GM12874 (cell line): ENCODE data around the gene SCNN1B.

ENCODE experiments used
- TF ChIP-seq, protein P1 (sequence below): IDR thresholded peaks from 2 replicates; pipeline ENCODE4 v1.5.1; 2011; ENCODE audit warnings: low read depth, mild to moderate bottlenecking, control low read depth, low read length, moderate library complexity; ENCODE audit not compliant: insufficient read depth

Gene SCNN1B

DNA sequence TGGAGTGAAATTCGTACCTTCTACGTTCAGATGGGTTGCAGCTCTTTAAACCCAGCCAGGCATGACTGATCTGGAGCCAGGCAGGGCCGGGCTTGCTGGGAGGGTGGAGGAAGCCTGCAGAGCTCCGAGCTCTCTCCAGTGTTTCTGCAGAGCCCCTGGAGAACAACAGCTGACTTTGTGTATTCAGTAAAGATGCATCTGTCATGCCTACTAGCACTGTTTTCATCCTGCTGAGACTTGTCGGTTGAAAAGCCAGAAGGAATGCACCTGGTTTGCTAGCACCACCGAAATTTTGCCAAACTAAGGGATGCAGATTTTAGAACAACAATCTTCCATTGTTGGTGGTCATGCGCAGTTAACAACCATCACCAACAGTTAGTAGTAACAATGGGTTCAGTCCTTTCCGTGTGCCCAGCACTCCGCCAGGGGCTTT, 22.4 kb upstream of the SCNN1B start:
- TF ChIP-seq, protein P1, sequence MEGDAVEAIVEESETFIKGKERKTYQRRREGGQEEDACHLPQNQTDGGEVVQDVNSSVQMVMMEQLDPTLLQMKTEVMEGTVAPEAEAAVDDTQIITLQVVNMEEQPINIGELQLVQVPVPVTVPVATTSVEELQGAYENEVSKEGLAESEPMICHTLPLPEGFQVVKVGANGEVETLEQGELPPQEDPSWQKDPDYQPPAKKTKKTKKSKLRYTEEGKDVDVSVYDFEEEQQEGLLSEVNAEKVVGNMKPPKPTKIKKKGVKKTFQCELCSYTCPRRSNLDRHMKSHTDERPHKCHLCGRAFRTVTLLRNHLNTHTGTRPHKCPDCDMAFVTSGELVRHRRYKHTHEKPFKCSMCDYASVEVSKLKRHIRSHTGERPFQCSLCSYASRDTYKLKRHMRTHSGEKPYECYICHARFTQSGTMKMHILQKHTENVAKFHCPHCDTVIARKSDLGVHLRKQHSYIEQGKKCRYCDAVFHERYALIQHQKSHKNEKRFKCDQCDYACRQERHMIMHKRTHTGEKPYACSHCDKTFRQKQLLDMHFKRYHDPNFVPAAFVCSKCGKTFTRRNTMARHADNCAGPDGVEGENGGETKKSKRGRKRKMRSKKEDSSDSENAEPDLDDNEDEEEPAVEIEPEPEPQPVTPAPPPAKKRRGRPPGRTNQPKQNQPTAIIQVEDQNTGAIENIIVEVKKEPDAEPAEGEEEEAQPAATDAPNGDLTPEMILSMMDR: no peak

DNA sequence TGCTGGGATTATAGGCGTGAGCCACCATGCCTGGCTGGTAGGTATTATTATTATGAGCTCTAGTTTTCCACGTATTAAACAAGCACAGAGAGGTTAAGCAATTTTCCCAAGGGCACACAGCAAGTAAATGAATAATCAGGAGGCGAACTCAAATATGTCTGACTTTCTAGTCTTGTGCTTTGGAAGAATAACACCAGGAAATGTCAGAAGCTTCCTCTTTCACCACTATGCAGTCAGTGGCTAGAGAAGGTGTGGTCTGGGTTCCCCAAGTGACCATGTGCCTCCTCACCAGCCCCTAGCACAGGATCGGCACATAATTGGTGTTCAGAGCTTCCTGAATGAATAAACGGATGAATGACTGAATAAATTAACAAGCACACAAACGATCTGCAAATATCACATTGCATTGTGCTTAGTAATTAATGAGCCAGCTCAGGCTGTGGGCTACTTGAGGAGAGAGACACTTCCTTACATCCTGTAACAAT, 21.6 kb upstream of the SCNN1B start:
- TF ChIP-seq, protein P1: no peak

- TF ChIP-seq, protein P1: no peak
Observed at GRCh38 chr16:23282568-23282967, 19.5 kb upstream of the SCNN1B start.

GRCh38 chr16:23283571-23283970, 18.5 kb upstream of the SCNN1B start:
- TF ChIP-seq, protein P1: no peak

DNA sequence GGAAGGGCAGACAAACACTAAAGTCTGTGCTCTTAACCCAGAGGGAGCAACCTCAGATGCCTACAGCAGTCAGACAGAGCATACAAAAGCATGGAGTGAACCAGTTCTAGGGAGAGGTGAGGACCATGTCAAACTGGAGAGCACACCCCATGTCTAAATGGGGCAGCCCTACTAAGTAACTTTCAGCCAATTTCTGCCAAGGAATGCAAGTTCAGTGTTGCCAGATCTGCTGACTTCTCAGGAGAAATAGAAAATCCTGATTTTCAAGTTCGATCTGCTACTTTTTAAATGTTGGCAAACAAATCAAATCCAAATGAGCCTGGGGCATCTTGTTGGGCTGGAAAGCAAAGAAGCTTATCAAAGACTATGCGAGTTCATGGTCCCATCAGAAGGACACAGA, 17.5 kb upstream of the SCNN1B start:
- TF ChIP-seq, protein P1: no peak

DNA sequence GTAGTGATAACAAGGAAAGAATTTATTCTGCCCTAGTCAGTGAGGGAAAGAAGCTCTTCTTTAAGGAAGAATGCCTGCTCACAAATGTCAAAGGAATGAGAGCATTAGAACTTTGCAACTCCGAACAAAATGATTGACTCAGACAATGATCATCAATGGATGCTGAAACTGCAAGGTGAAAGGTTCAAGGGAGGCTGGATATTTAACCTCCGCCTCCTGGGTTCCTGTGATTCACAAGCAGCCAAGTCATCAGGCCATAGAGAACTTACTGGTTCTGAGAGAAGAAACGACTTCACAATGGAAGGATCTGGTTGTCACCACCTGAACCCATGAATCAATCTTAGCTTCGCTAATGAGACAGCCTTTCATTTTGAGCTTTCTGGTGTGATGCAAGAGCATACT, 16.0 kb upstream of the SCNN1B start:
- TF ChIP-seq, protein P1: no peak

- TF ChIP-seq, protein P1: no peak
Observed at GRCh38 chr16:23288209-23288608, 13.9 kb upstream of the SCNN1B start.
